K562 (cell line): ENCODE results near the gene LMAN2. TPM values are rescaled to one million over a fixed set of nuclear protein-coding genes. Genes with fewer than 3 reads are reported as not detected.

Experiments
- ATAC-seq: fragments of 200-7000 bp; cut with Tn5 transposase; 3 replicates; pipeline ENCODE4 v1.9.1; 2020; ENCODE audit warnings: moderate library complexity
- BruUV-seq: library from RNA; stranded (reverse); fragments of 400-500 nt; replicated peaks from 2 replicates; lab custom pipeline; 2021; lab: Mats Ljungman, UMichigan
- CTCF ChIA-PET: fragments of 300-600 bp; formaldehyde crosslinking; extraction: SDS; loops from one replicate; lab custom pipeline; 2021; ENCODE audit warnings: low intra/inter-chr PET ratio; lab: Yijun Ruan, JAX
- POLR2A ChIA-PET: fragments of 300-600, 350-650 bp; sonication (Branson Sonifier 250); formaldehyde crosslinking; extraction: SDS; loops from one replicate; lab custom pipeline; 2021; ENCODE audit warnings: antibody characterized with exemption, inconsistent platforms; lab: Yijun Ruan, JAX
- DNase-seq, 4 experiments: peaks; one replicate each; pipeline versions ENCODE4 v3.0.0 to v3.0.0-alpha.2; 2011 to 2018; ENCODE audit warnings: low spot score in 3 of 4, mixed read lengths in 3 of 4; ENCODE audit errors: extremely low read depth in 1 of 4
- FAIRE-seq: peaks from 2 replicates; lab custom pipeline; 2011; peaks lifted over from hg19 to GRCh38; lab: Jason Lieb, UNC
- H2AFZ ChIP-seq: 2 replicates; pipeline ENCODE4 v1.6.0; 2011; ENCODE audit warnings: low read depth, low read length, control low read depth, inconsistent platforms
- H3K27ac ChIP-seq: fragments of 200-600 bp; 3 replicates; pipeline ENCODE4 v1.8.0; 2011; ENCODE audit warnings: low read depth, mild to moderate bottlenecking, control low read depth, inconsistent platforms, low read length, moderate library complexity, mixed read lengths; ENCODE audit errors: extremely low read depth
- H3K27me3 ChIP-seq, 2 experiments: fragments of 300-600 bp in 1 of 2; 2 replicates in 1 of 2; 3 replicates in 1 of 2; pipeline versions ENCODE4 v1.6.0 to v1.8.0; 2011; ENCODE audit warnings: inconsistent platforms in 2 of 2, low read length in 2 of 2, mild to moderate bottlenecking in 1 of 2, mixed read lengths in 1 of 2, moderate library complexity in 1 of 2; ENCODE audit not compliant: control insufficient read depth in 2 of 2, insufficient read depth in 2 of 2
- H3K36me3 ChIP-seq: fragments of 300-600 bp; 3 replicates; pipeline ENCODE4 v1.8.0; 2011; ENCODE audit warnings: mild to moderate bottlenecking, low read length, inconsistent platforms; ENCODE audit not compliant: control insufficient read depth, insufficient read depth
- H3K4me1 ChIP-seq, 2 experiments: fragments of 200-600 bp in 1 of 2; replicated peaks in 1 of 2; 2 replicates in 1 of 2; 3 replicates in 1 of 2; pipeline versions ENCODE4 v1.5.1 to v1.8.0; 2011; ENCODE audit warnings: inconsistent platforms in 2 of 2, low read length in 2 of 2, mild to moderate bottlenecking in 1 of 2, mixed read lengths in 1 of 2, moderate library complexity in 1 of 2; ENCODE audit not compliant: control insufficient read depth in 2 of 2, insufficient read depth in 2 of 2
- H3K4me2 ChIP-seq: 2 replicates; pipeline ENCODE4 v1.6.1; 2011; ENCODE audit warnings: low read length, control low read depth, inconsistent platforms, mixed read lengths; ENCODE audit not compliant: insufficient read depth
- H3K4me3 ChIP-seq: fragments of 200-600 bp; sonication (generic), shearing (Covaris generic); 2 replicates; pipeline ENCODE4 v1.5.1; 2016; ENCODE audit warnings: control low read depth, inconsistent platforms
- H3K79me2 ChIP-seq: fragments of 200-600 bp; 3 replicates; pipeline ENCODE4 v1.8.0; 2011; ENCODE audit warnings: low read length, inconsistent platforms; ENCODE audit not compliant: control insufficient read depth, insufficient read depth
- H3K9ac ChIP-seq, 2 experiments: 2 replicates each; pipeline versions ENCODE4 v1.6.0 to v1.6.1; 2011; ENCODE audit warnings: low read depth in 2 of 2, low read length in 2 of 2, control low read depth in 1 of 2, inconsistent platforms in 1 of 2, mild to moderate bottlenecking in 1 of 2, mixed read lengths in 1 of 2; ENCODE audit not compliant: insufficient read depth in 1 of 2
- H3K9me1 ChIP-seq: one replicate; pipeline ENCODE4 v1.6.0; 2011; ENCODE audit warnings: inconsistent platforms, mild to moderate bottlenecking, low read length, moderate library complexity; ENCODE audit not compliant: control insufficient read depth, insufficient read depth
- H3K9me3 ChIP-seq: replicated peaks from 2 replicates; pipeline ENCODE4 v1.5.1; 2011; ENCODE audit warnings: low read depth, low read length, inconsistent platforms; ENCODE audit not compliant: control insufficient read depth, insufficient read depth
- H4K20me1 ChIP-seq: replicated peaks from 2 replicates; pipeline ENCODE4 v1.6.1; 2011; ENCODE audit warnings: low read length, inconsistent platforms, mixed read lengths; ENCODE audit not compliant: control insufficient read depth, insufficient read depth
- ATF1 ChIP-seq, 2 experiments: fragments of 450-650 bp in 1 of 2; IDR thresholded peaks; 2 replicates each; pipeline ENCODE4 v1.6.1; 2016; ENCODE audit warnings: missing compliant biosample characterization in 1 of 2, missing genetic modification characterization in 1 of 2
- CBFB ChIP-seq: sonication (generic); formaldehyde crosslinking; IDR thresholded peaks from 2 replicates; pipeline ENCODE4 v1.4.0; 2020; ENCODE audit warnings: mild to moderate bottlenecking, missing genetic modification reagents
- CREM ChIP-seq: IDR thresholded peaks from 2 replicates; pipeline ENCODE4 v1.6.1; 2014; ENCODE audit warnings: antibody characterized with exemption, low read depth
- GTF2A2 ChIP-seq: IDR thresholded peaks from 2 replicates; pipeline ENCODE4 v1.6.1; 2016; ENCODE audit warnings: mild to moderate bottlenecking, missing genetic modification characterization, missing compliant biosample characterization
- HES1 ChIP-seq: fragments of 450-650 bp; IDR thresholded peaks from 2 replicates; pipeline ENCODE4 v1.6.1; 2016; ENCODE audit warnings: low read depth, mild to moderate bottlenecking, moderate library complexity
- MEF2D ChIP-seq: conservative IDR thresholded peaks from 2 replicates; pipeline ENCODE4 v1.6.1; 2016; ENCODE audit warnings: low read depth, missing genetic modification characterization, missing compliant biosample characterization
- PYGO2 ChIP-seq: fragments of 450-650 bp; IDR thresholded peaks from 2 replicates; pipeline ENCODE4 v1.6.1; 2016; ENCODE audit warnings: mild to moderate bottlenecking, missing genetic modification characterization, moderate library complexity, missing compliant biosample characterization
- RFX5 ChIP-seq: IDR thresholded peaks from 2 replicates; pipeline ENCODE4 v1.6.1; 2011; ENCODE audit warnings: low read depth, mild to moderate bottlenecking, improper control_type of control experiment, low read length
- SPI1 ChIP-seq: IDR thresholded peaks from 2 replicates; pipeline ENCODE4 v1.6.1; 2011; ENCODE audit warnings: low read depth, low read length, control low read depth, borderline replicate concordance
- ZBTB1 ChIP-seq: sonication (generic); formaldehyde crosslinking; IDR thresholded peaks from 2 replicates; pipeline ENCODE4 v1.8.1; 2023; ENCODE audit warnings: missing genetic modification reagents, low read depth, mild to moderate bottlenecking, borderline replicate concordance
- ZBTB33 ChIP-seq: sonication (generic); formaldehyde crosslinking; IDR thresholded peaks from 2 replicates; pipeline ENCODE4 v1.8.1; 2023; ENCODE audit warnings: mild to moderate bottlenecking, missing genetic modification reagents
- ZNF436 ChIP-seq: fragments of 250-450, 450-650 bp; sonication (Bioruptor Pico); formaldehyde crosslinking; IDR thresholded peaks from 2 replicates; pipeline ENCODE4 v1.7.0; 2020; ENCODE audit warnings: mild to moderate bottlenecking
- ZNF766 ChIP-seq: fragments of 200-800 bp; sonication (Bioruptor generic); conservative IDR thresholded peaks from 2 replicates; pipeline ENCODE4 v1.6.1; 2016; ENCODE audit warnings: missing genetic modification characterization, missing compliant biosample characterization
- WGBS: fragments of 100-300 bp; shearing (Covaris generic); methylation state at CpG from one replicate; pipeline ENCODE4 v1.1.6; 2016; ENCODE audit warnings: low coverage, mixed read lengths; ENCODE audit not compliant: insufficient coverage; ENCODE audit errors: missing lambda C conversion rate; 5-methylcytosine and 5-hydroxymethylcytosine counted together
- in situ Hi-C: fragments of 300-500 bp; cut with MboI; formaldehyde crosslinking; loops from 4 replicates; pipeline ENCODE4 v1.15.0; 2018; ENCODE audit warnings: inconsistent platforms, mixed read lengths
- intact Hi-C: fragments of 100-400 bp; cut with micrococcal nuclease; formaldehyde crosslinking; loops from 2 replicates; pipeline ENCODE4 v1.14.2; 2022
- polyA plus RNA-seq, 8 experiments: library from polyadenylated mRNA; depleted of rRNA in 4 of 8; stranded (reverse) in 5 of 8; unstranded in 3 of 8; fragments of >200 nt; fragmentation: Nextera tagmentation in 2 of 8; fragmentation: Illumina TruSeq in 1 of 8; extraction: Ambion mirVana in 2 of 8; extraction: Trizol in 1 of 8; gene quantifications; 2 replicates each; pipeline versions ENCODE4 v1.2.1 to v1.2.3, GENCODE V29; 2011 to 2014; ENCODE audit warnings: inconsistent platforms in 1 of 8, missing spikeins in 1 of 8
- total RNA-seq, 7 experiments: library from RNA; depleted of rRNA in 6 of 7; stranded (reverse); fragments of >200 nt in 6 of 7; fragmentation: Illumina TruSeq in 2 of 7; extraction: Trizol in 2 of 7; gene quantifications; 2 replicates each; pipeline versions ENCODE4 v1.2.1 to v1.2.3, GENCODE V29; 2011 to 2021; ENCODE audit warnings: low replicate concordance in 1 of 7
- TF ChIP-seq, protein P1 (sequence below): sonication (generic); formaldehyde crosslinking; IDR thresholded peaks from 2 replicates; pipeline ENCODE4 v1.9.0; 2022; ENCODE audit warnings: mild to moderate bottlenecking, missing genetic modification reagents
- TF ChIP-seq, protein P2 (sequence below): fragments of 250-450 bp; sonication (Bioruptor Pico); IDR thresholded peaks from 2 replicates; pipeline ENCODE4 v1.9.0; 2021; ENCODE audit warnings: mild to moderate bottlenecking

LMAN2 gene
- total and polyA plus RNA-seq, 9 of the 15 experiments (the other 6 are each of a cell fraction or from before 2014, with no cell fraction given), result 2.7 to 254 (median 136) TPM

GRCh38 chr5:177399997-177400868 is 48.8 kb upstream of the LMAN2 start, which contains the start of gene PFN3:
TSS of gene PFN3 (minus strand) at chr5:177400661. CDS start at chr5:177400576, 85 bp downstream.
- Histone ChIP-seq H3K9me1 (no peaks in the 10 kb centered on the region), H3K4me1 (peaks cover 8 to 48% of the 10 kb centered on the region in 2 experiments), H3K9me3 (no peaks in the 10 kb centered on the region), H3K4me2 (no peak within 1 kb of the TSS), H3K27ac (no peak within 1 kb of the TSS), H3K36me3 (no peaks in the 10 kb centered on the region), H3K27me3 (peaks cover 2 to 27% of the 10 kb centered on the region in 2 experiments; a peak in 3 of 5 replicates), H3K4me3 (no peak within 1 kb of the TSS), H4K20me1 (no peaks in the 10 kb centered on the region), H3K79me2 (peaks cover 4% of the 10 kb centered on the region; the same call in 1 of the 3 replicates), H3K9ac (no peak within 1 kb of the TSS), H2AFZ (no peak within 1 kb of the TSS)
- FAIRE-seq (no peak), DNase-seq (no peak), ATAC-seq (no peak)
- TF ChIP-seq PYGO2 (tag), result no peak
- no peak for TF ChIP-seq CBFB (CRISPR knock-in tag)
- peak; percentile 18; the same call in 1 of the 2 replicates for TF ChIP-seq CREM
- TF ChIP-seq ZNF436 (CRISPR knock-in tag), result no peak
- TF ChIP-seq, protein P1, sequence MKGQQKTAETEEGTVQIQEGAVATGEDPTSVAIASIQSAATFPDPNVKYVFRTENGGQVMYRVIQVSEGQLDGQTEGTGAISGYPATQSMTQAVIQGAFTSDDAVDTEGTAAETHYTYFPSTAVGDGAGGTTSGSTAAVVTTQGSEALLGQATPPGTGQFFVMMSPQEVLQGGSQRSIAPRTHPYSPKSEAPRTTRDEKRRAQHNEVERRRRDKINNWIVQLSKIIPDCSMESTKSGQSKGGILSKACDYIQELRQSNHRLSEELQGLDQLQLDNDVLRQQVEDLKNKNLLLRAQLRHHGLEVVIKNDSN (CRISPR knock-in tag), result no peak
- TF ChIP-seq MEF2D (tag), result no peak
- TF ChIP-seq, protein P2, sequence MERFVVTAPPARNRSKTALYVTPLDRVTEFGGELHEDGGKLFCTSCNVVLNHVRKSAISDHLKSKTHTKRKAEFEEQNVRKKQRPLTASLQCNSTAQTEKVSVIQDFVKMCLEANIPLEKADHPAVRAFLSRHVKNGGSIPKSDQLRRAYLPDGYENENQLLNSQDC (CRISPR knock-in tag), result no peak
- no peak for TF ChIP-seq ZBTB1 (CRISPR knock-in tag)
- TF ChIP-seq SPI1, result no peak
- TF ChIP-seq ATF1 (CRISPR knock-in tag; IDR thresholded peaks at IDR 0.05), result no peak
- 0 out of 2 replicates have a peak, but pooled peaks have one; percentile 38 for TF ChIP-seq ATF1 (tag; IDR thresholded peaks at IDR 0.05)
- TF ChIP-seq GTF2A2 (tag), result no peak
- TF ChIP-seq ZBTB33 (CRISPR knock-in tag), result peak; percentile 99
- TF ChIP-seq ZNF766 (CRISPR knock-in tag), result no peak
- no peak for TF ChIP-seq RFX5
- TF ChIP-seq HES1, result no peak
- WGBS, result 90% methylated on average over 58 of the region's 92 CpGs
- ChIA-PET POLR2A (interaction anchor here (0.6 to 1.1 kb wide), 2 partner anchors 7 to 50 kb away, joined by 3 read pairs; no protein-coding TSS in a partner anchor), CTCF (no interaction called here)
- in situ Hi-C loops, result loop anchor here (10.0 kb wide), 1 partner anchor 665 kb away; no protein-coding TSS in a partner anchor
- BruUV-seq, result no TSS peak
- intact Hi-C loops, result no loop called here
